CD4-positive, alpha-beta T cell (primary cell): ENCODE results near the gene NR5A1. TPM values are rescaled to one million over a fixed set of nuclear protein-coding genes. Genes with fewer than 3 reads are reported as not detected.

ENCODE experiments used
- ATAC-seq: fragments of 200-7000 bp; cut with Tn5 transposase; one replicate; pipeline ENCODE4 v1.10.0; 2022; ENCODE audit warnings: mild to moderate bottlenecking; ENCODE audit not compliant: poor library complexity
- CTCF ChIA-PET: fragments of 350-600 bp; sonication (Branson Sonifier 250); formaldehyde crosslinking; loops from one replicate; lab custom pipeline; 2021; ENCODE audit warnings: antibody characterized with exemption, inconsistent platforms; lab: Charles Lee
- POLR2A ChIA-PET: fragments of 350-600 bp; sonication (Branson Sonifier 250); formaldehyde crosslinking; loops from one replicate; lab custom pipeline; 2021; ENCODE audit warnings: antibody characterized with exemption, inconsistent platforms; lab: Charles Lee
- DNase-seq, 14 experiments: peaks; one replicate each; pipeline ENCODE4 v3.0.0-alpha.2; 2013 to 2020; ENCODE audit warnings: mixed read lengths in 2 of 14
- H3K27ac ChIP-seq, 2 donors: one replicate each; pipeline versions ENCODE4 v1.5.1 to v1.7.0; 2013; ENCODE audit warnings: low read length in 2 of 2, low read depth in 1 of 2, mild to moderate bottlenecking in 1 of 2
- H3K27me3 ChIP-seq, 2 experiments: 1 replicate in 1 of 2; 2 replicates in 1 of 2; pipeline versions ENCODE4 v1.6.1 to v1.7.0; 2013; ENCODE audit warnings: low read length in 2 of 2, control low read depth in 1 of 2, mild to moderate bottlenecking in 1 of 2, moderate library complexity in 1 of 2; ENCODE audit not compliant: insufficient read depth in 2 of 2, control insufficient read depth in 1 of 2
- H3K36me3 ChIP-seq: one replicate; pipeline ENCODE4 v1.6.1; 2013; ENCODE audit warnings: low read length, control low read depth; ENCODE audit not compliant: insufficient read depth
- H3K4me1 ChIP-seq: one replicate; pipeline ENCODE4 v1.6.1; 2013; ENCODE audit warnings: low read length, control low read depth; ENCODE audit not compliant: insufficient read depth
- H3K4me3 ChIP-seq: one replicate; pipeline ENCODE4 v1.5.1; 2013; ENCODE audit warnings: mild to moderate bottlenecking, low read length, moderate library complexity
- H3K9me3 ChIP-seq, 2 experiments: 1 replicate in 1 of 2; 2 replicates in 1 of 2; pipeline versions ENCODE4 v1.6.1 to v1.7.0; 2013; ENCODE audit warnings: low read length in 2 of 2, mild to moderate bottlenecking in 2 of 2, control low read depth in 1 of 2, moderate library complexity in 1 of 2; ENCODE audit not compliant: control insufficient read depth in 1 of 2, insufficient read depth in 1 of 2
- H3K27ac Mint-ChIP-seq: one replicate; pipeline ENCODE4 v1.8.0; 2020; ENCODE audit warnings: mixed read lengths
- H3K27me3 Mint-ChIP-seq: one replicate; pipeline ENCODE4 v1.8.0; 2021; ENCODE audit warnings: mixed read lengths
- H3K36me3 Mint-ChIP-seq: one replicate; pipeline ENCODE4 v1.8.0; 2021; ENCODE audit warnings: low read depth, mixed read lengths
- H3K4me1 Mint-ChIP-seq: one replicate; pipeline ENCODE4 v1.8.0; 2021; ENCODE audit warnings: low read depth, mixed read lengths
- H3K4me3 Mint-ChIP-seq: one replicate; pipeline ENCODE4 v1.8.0; 2020; ENCODE audit warnings: mild to moderate bottlenecking, mixed read lengths
- H3K9me3 Mint-ChIP-seq: one replicate; pipeline ENCODE4 v1.8.0; 2020; ENCODE audit warnings: mixed read lengths
- CTCF ChIP-seq: fragments of 200-600 bp; IDR thresholded peaks from one replicate; pipeline ENCODE4 v1.8.0; 2022; ENCODE audit warnings: antibody characterized with exemption, mild to moderate bottlenecking
- intact Hi-C, 2 experiments: fragments of 100-400 bp; cut with DNase I in 1 of 2; cut with micrococcal nuclease in 1 of 2; formaldehyde crosslinking; loops; one replicate each; pipeline versions ENCODE4 v1.15.1 to v1.9.0; 2023 to 2025; cut with DNase I, micrococcal nuclease
- total RNA-seq, 174 experiments: library from RNA in 2 of 174; stranded (reverse) in 2 of 174; gene quantifications; one replicate each; pipeline ENCODE4 v1.2.3 and lab custom pipeline; 2021 to 2026

Gene NR5A1
- total RNA-seq, 2 experiments from 2014 or later = not detected

GRCh38 chr9:124449381-124450151 lies 57.6 kb downstream of the NR5A1 start:
- no peak overlapping the region for H3K27ac ChIP-seq
- peaks cover 4% of the 10 kb centered on the region for H3K4me1 ChIP-seq
- DNase-seq (no peak), ATAC-seq (no peak)
- H3K36me3 ChIP-seq = no peaks in the 10 kb centered on the region
- H3K9me3 ChIP-seq = no peaks in the 10 kb centered on the region
- no peak overlapping the region for H3K4me3 ChIP-seq
- POLR2A ChIA-PET = no interaction called here
- Mint-ChIP-seq H3K4me1 (no peaks in the 10 kb centered on the region), H3K9me3 (no peaks in the 10 kb centered on the region), H3K27me3 (peaks cover 57% of the 10 kb centered on the region), H3K36me3 (no peaks in the 10 kb centered on the region), H3K4me3 (no peak overlapping the region), H3K27ac (no peak overlapping the region)
- intact Hi-C loops = no loop called here
- peaks cover 27 to 38% of the 10 kb centered on the region in 2 experiments for H3K27me3 ChIP-seq
- TF ChIP-seq CTCF = no peak
- CTCF ChIA-PET = no interaction called here

GRCh38 chr9:124448019-124448418 lies 59.2 kb downstream of the NR5A1 start:
- POLR2A ChIA-PET = no interaction called here
- Histone ChIP-seq H3K36me3 (no peaks in the 10 kb centered on the region), H3K4me1 (peaks cover 4% of the 10 kb centered on the region), H3K27ac (no peak overlapping the region), H3K9me3 (no peaks in the 10 kb centered on the region), H3K4me3 (no peak overlapping the region), H3K27me3 (peaks cover 27 to 38% of the 10 kb centered on the region in 2 experiments)
- no peak for TF ChIP-seq CTCF
- H3K27ac Mint-ChIP-seq = no peak overlapping the region
- intact Hi-C loops = no loop called here
- no peak for ATAC-seq
- no peaks in the 10 kb centered on the region for H3K36me3 Mint-ChIP-seq
- DNase-seq = no peak
- peaks cover 63% of the 10 kb centered on the region for H3K27me3 Mint-ChIP-seq
- no peaks in the 10 kb centered on the region for H3K9me3 Mint-ChIP-seq
- H3K4me1 Mint-ChIP-seq = no peaks in the 10 kb centered on the region
- H3K4me3 Mint-ChIP-seq = no peak overlapping the region
- CTCF ChIA-PET = no interaction called here

GRCh38 chr9:124447297-124447661 lies 59.9 kb downstream of the NR5A1 start:
- POLR2A ChIA-PET = no interaction called here
- no peaks in the 10 kb centered on the region for H3K36me3 Mint-ChIP-seq
- ATAC-seq = no peak
- DNase-seq = no peak
- H3K9me3 Mint-ChIP-seq = no peaks in the 10 kb centered on the region
- CTCF ChIA-PET = no interaction called here
- intact Hi-C loops = no loop called here
- H3K4me3 Mint-ChIP-seq = no peak overlapping the region
- H3K27ac Mint-ChIP-seq = no peak overlapping the region
- H3K9me3 ChIP-seq = peaks cover 1 to 6% of the 10 kb centered on the region in 2 experiments
- peaks cover 62% of the 10 kb centered on the region for H3K27me3 Mint-ChIP-seq
- no peak overlapping the region for H3K4me3 ChIP-seq
- no peaks in the 10 kb centered on the region for H3K36me3 ChIP-seq
- no peak overlapping the region for H3K27ac ChIP-seq
- H3K27me3 ChIP-seq = peaks cover 23 to 31% of the 10 kb centered on the region in 2 experiments
- H3K4me1 Mint-ChIP-seq = no peaks in the 10 kb centered on the region
- peaks cover 4% of the 10 kb centered on the region for H3K4me1 ChIP-seq
- TF ChIP-seq CTCF = no peak
